ENCODE measurements around the gene EEFSEC. TPM values are rescaled to one million over a fixed set of nuclear protein-coding genes. Genes with fewer than 3 reads are reported as not detected.

The EEFSEC gene
- total RNA-seq, 1 experiment from 2014 or later = 14.6 TPM

DNA sequence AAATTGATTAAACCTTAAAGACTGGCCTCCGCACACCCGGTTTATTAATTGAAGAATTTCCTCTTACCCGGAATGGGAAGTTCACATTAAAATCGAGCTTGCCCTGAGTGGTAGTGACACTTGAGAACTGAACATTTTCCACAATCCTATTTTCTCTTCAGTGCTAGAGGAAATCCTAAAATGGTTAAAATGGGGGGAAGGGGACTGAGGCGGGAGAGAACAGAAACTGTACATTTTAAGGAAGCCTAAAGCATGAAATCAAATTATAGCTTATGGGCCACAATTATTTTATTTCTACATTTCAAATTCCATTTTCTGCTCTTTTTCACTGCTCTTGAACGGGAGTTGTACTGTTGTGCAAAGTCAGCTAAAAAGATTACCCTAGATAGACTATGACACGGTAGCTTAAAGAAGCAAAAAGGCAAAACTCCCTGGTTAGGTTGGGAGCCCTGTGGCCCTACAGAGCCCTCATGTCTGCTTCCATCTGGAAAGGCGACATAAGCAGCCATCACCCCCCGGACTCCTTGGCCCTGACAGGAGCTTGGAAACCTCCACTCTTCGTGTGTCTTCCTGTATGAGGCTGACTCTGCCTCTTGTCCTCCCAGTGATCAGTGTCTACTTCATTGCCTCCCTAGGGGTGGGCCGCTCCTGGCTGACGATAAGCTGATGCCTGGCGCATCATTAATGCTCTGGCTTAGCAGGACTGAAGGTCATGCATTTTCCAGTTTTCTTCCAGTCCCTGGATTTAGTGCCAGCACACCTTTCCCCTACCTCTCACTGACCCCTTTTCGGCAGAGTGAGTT lies 79.3 kb downstream of the EEFSEC start:
- no peak for DNase-seq (ENCODE audit: low spot score)
- in situ Hi-C loops (cut with HindIII; ENCODE audit: low sequenced_read_pairs) = no loop called here

DNA sequence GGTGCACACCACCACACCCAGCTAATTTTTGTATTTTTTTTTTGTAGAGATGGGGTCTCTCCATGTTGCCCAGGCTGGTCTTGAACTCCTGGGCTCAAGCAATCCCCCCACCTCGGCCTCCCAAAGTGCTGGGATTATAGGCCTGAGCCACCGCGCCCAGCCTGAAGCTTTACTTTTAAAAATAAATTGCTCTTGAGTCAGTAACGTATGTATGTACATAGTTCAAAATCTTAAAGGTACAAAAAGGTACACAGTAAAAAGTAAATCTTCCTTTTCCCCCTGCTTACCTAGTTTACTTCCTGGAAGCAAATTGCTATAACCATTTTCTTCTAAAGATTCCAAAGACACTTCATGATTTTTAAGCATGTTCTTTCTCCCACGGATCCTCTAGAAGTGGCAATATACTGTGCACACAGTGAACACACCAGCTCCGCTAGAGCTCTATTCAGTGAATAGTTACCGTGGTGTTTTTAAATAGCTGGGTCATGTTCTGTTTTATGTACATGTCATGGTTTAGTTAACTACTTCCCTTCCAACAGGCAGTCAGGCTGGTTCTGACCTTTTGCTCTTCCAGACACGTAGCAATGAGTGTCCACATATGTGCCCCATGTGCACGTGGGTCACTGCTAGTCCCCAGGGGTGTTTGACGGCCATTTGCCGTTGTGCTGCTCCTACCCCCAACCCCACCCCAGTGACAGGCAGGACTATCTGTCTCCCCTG lies 82.1 kb downstream of the EEFSEC start:
- no peak for DNase-seq (ENCODE audit: low spot score)
- in situ Hi-C loops (cut with HindIII; ENCODE audit: low sequenced_read_pairs) = no loop called here

DNA sequence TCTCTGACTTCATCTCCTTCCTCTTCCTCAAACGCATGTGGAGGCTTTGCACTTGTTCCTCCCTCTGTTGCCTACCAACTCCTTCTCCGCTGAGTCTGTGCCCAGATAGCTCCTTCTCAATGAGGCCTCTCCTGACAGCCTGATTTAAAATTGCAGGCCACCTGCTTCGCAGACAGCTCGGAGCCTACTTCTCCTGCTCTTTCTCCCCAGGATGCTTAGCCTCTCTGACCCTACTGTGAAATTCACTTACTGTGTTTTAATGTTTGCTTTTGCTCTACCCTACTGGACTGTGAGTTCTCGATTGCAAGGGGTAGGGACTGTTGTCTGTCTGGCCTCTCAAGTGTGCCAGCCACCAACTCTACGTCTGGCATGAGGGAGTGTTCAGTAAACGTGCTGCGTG lies 83.4 kb downstream of the EEFSEC start:
- DNase-seq (ENCODE audit: low spot score) = no peak
- in situ Hi-C loops (cut with HindIII; ENCODE audit: low sequenced_read_pairs) = no loop called here

DNA sequence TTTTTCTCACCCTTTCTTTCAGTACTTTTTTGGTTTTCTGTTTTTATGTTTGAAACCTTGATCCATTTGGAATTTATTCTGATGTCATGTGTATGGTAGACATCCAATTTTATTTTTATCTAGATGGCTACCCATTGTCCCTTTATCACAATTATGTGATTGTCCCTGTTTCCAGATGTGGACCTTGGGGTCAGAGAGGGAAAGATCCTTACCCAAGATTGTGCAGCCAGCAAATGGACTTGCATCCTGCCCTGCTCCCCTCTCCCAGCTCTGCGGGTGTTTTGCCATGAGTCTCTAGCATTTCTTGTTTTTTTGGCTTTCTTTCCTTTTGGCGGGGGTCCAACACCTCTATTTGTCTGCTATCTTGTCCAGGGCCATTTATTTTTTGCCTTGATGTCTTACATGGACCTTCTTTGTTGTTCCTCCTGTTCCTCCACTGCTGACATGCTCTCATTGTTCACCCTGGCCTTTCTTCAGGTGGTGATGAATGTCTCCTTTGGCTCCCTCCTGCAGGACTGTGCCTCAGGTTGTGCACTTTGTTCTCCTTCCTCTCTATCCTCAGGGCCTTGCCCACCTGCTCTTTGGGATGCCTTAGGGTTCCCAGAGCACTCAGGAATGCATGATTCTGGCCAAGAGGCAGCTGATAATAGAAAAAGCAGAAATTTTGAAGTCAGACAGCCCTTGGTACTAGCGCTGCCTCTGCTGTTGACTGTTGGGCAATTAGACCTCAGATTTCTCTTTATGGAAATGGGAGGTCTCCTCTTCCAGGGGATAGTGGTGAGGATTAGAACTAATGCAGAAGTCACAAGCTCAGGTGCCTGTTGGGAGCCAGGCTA lies 84.3 kb downstream of the EEFSEC start:
- no peak for DNase-seq (ENCODE audit: low spot score)
- in situ Hi-C loops (cut with HindIII; ENCODE audit: low sequenced_read_pairs) = no loop called here

DNA sequence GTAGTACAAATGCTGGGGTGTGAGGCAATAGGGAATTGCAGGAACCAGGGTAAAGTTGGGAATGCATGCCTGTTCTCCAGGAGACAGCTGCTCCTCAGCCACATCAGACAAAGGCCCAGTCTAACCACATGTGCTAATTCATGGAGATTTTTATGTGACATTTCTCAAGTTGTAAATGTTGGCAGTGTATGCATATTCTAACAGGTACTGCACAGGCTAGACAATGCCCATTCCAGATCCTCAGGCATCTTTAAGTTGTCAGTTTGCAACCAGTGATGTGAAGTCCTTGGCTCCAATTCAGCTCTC lies 84.9 kb downstream of the EEFSEC start:
- DNase-seq (ENCODE audit: low spot score) = no peak
- in situ Hi-C loops (cut with HindIII; ENCODE audit: low sequenced_read_pairs) = no loop called here

DNA sequence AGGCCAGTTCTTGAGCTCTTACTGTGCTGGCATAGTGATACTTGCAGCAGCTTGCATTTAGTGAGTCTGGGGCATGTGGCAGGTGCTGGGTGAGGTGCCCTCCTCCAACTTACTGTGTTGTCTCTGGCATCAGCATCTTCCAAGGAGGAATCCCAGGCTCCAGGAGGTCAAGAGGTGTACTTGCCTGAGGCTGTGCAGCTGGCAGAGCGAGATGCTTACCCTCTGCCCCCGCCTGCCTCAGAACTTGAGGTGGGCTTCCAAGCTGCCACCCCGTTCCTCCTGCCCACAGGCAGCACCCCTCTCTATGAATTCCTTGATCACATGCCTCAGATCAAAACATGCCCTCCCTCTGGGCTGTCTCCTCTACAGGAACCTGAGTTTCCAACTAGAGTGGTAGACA lies 86.0 kb downstream of the EEFSEC start:
- in situ Hi-C loops (cut with HindIII; ENCODE audit: low sequenced_read_pairs) = no loop called here

DNA sequence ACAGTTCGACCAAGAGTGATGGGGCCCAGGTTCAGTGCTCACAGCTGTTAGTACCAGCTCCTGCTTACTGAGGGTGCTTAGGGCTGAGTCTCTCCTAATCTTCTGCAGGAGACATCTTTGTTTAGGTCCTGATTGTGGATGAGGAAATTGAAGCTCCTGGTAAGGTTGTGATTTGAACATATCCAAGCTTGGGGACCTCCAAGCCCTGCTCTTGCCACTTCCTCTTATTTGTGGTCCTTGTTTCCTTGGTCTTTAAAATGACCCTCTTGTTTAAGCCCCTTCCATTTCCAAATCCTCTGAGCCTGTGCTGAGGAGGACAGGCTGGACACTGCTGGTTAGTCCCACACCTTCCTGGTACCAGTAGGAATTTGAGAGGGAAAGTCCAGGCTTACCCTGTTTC lies 87.0 kb downstream of the EEFSEC start:
- no peak for DNase-seq (ENCODE audit: low spot score)
- in situ Hi-C loops (cut with HindIII; ENCODE audit: low sequenced_read_pairs) = no loop called here

More for the DNA sequence above, 86.0 kb downstream of the EEFSEC start:
- DNase-seq (ENCODE audit: low spot score) = no peak

DNA sequence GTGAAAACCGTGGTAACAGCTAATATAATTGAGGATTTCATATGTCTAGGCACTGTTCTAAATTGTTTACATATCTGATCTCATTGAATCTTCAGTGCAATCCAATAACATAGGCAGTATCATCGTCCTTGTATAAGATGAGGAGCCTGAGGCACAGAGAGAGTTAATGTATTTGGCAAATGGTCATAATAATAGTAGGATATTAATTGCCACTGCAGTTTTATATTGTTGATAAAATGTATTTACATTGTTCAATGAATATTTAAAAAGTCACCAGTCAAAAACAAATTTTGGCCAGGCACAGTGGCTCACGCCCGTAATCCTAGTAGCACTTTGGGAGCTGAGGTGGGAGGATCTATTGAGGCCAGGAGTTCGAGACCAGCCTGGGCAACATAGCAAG lies 88.5 kb downstream of the EEFSEC start:
- in situ Hi-C loops (cut with HindIII; ENCODE audit: low sequenced_read_pairs) = no loop called here
- DNase-seq (ENCODE audit: low spot score) = no peak

DNA sequence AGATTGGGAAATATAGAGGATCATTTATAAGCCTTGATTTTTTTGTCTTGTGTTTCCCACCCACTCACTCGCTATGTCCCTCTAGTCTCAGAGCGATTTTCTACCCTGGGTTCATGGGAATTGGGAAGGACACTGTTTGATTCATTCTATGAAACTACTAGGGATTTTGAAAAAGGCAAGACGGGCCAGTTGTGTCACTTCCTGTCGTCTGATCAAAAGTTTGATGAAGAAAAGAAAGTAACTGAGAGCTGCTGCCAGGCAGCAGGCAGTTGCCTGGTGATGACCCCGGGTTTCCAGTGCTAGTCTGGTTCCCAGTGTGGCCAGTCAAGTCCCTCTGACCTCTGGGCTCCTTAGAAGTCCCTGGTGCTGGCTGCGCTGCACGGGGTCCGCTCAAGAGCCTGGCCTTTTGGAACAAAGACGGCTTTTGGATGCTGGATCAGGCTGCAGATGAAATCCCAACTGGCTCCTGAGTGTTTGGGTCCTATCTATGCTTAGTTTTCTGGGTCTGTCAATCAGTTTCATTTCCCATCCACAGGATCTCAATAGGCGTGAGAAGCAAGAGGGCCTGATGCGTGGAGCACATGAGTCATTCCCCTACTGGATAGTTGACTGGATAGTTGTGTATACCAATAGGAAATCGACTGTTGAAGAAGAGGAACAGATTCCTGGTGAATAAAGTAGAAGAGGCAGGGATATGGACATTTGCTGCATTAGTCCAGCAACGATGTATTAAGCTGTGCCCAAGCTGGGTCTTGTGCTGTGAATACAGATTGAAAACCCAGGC lies 89.7 kb downstream of the EEFSEC start:
- DNase-seq (ENCODE audit: low spot score) = no peak
- in situ Hi-C loops (cut with HindIII; ENCODE audit: low sequenced_read_pairs) = no loop called here

DNA sequence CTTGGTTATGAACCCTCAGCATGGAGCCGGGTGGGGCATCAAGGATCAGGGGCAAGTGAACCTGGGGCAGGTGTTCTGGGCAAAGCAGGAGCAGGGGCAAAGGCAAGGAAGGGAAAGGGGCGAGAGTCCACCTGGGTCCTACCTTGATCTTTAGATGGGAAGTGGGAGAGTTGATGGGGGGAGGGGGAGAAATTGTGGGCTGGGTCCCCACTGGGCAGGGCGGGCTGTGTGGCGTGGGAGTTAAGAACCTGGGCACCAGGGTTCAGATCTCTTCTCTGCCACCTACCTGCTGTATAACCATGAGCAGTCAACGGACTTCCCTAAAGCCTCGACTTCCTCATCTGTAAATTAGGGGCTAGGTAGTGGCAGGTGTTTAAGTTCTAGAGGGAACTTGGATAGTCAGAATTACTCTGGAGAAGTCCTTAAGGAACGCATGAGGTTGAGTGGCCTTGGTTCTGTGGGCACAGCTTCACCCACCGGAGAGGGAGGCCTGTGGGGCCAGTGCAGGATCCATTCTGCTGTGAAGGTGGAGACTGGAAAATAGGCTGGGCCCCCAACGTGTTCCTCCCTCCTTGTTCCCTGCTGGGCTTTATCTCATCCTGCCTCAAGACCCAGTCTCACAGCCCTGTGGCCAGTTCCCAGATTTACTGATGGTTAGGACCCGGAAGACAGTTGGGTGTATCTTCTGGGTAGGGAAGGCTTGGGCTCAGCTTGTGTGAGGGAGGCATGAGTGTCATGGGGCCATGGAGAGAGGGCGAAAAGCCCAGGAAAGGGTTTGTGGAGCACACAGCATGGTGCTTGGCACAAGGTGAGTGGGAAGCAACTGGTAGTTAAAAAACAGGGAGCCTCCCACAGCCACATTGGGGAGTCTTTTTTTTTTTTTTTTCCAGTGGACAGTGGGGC lies 90.6 kb downstream of the EEFSEC start:
- DNase-seq (ENCODE audit: low spot score) = no peak
- in situ Hi-C loops (cut with HindIII; ENCODE audit: low sequenced_read_pairs) = no loop called here

DNA sequence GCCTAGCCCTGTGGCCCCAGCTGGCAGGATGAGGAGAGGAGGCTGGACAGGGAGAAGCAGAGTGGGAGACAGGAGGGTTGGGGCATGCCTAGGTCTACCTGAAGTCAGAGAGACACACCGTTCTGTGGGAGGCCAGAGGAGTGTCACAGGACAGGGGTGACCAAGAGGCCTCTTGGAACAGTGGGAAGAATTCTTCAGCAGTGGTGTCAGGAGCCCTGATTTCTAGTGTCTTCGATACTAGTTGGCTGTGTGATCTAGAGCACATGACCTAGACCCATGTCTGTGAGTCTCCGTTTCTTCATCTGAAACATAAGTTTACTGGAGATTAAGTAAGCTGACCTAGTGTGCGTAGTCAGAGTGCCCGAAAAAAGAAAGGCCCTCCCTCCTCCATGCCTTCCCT lies 92.2 kb downstream of the EEFSEC start:
- DNase-seq (ENCODE audit: low spot score) = no peak
- in situ Hi-C loops (cut with HindIII; ENCODE audit: low sequenced_read_pairs) = no loop called here

DNA sequence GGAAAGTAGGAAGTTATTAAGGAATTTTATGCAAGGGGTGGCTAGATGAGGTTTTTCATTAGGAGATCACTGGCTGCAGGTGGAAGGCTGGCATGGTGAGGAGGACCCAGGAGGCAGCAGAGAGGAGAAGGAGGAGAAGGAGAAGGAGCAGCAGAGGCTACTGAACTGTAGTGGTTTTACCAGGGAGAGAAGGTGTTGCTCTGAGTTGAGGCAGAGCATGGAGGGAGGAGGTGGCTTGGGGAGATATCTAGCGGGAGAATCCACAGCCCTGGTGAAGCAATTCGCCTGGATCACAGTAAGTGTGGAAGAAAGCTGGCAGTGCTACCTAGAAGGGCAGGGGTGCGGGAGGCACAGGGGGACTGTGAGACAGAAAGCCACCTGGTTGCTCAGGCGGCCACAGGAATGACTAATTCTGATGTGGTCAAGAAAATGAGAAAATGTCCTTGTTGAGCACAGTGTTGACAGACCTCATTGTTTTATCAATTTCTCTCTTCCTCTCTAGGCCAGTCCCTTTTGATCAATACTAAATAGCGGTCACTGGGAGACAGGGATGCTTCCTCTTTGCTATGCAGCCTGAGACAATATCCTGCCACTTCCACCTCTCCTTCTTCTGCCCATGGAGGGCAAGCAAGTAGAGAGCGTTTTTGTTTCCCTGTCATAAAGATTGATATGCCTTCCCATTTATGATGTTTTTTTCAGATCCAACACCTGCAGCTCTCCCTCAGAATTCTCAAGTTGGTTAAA lies 94.6 kb downstream of the EEFSEC start:
- in situ Hi-C loops (cut with HindIII; ENCODE audit: low sequenced_read_pairs) = no loop called here
- no peak for DNase-seq (ENCODE audit: low spot score)

DNA sequence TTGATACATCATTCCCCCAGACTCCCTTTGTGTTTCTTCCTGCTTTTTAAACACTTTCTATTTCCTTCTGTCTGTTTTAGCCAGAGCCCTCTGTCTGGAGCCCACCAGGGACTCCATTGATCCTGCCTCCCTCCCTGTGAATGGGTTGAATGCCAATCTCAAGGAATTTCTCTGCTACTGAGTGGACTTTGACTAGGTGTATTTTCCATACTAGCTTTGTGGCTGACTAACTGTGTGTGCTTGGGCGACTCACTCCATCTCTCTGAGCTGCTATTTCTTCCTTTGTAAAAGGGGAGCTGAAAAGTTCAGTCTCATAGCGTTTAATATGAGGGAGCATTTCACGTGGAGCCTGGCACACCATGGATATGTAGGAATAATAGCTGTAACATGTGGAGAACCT lies 98.8 kb downstream of the EEFSEC start:
- no peak for DNase-seq (ENCODE audit: low spot score)
- in situ Hi-C loops (cut with HindIII; ENCODE audit: low sequenced_read_pairs) = no loop called here

DNA sequence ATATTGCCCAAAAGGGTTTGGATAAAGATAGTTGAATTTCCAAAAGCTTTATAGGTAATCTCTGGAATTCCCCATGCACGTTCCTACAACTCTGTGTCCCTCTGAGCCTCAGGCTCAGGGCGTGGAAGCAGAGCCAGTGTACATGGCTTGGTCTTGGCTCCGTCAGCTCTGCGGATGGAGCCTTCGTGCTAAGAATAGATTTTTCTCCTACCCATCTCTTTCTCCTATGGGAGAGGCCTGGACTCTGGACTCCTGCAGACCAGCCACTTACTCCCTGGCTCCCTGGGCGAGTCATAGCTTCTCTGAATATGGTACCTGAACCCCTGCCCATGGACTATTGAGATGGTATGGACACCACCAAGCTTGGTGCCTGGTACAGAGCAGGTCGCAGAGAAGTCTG lies 99.9 kb downstream of the EEFSEC start:
- in situ Hi-C loops (cut with HindIII; ENCODE audit: low sequenced_read_pairs) = no loop called here
- no peak for DNase-seq (ENCODE audit: low spot score)

DNA sequence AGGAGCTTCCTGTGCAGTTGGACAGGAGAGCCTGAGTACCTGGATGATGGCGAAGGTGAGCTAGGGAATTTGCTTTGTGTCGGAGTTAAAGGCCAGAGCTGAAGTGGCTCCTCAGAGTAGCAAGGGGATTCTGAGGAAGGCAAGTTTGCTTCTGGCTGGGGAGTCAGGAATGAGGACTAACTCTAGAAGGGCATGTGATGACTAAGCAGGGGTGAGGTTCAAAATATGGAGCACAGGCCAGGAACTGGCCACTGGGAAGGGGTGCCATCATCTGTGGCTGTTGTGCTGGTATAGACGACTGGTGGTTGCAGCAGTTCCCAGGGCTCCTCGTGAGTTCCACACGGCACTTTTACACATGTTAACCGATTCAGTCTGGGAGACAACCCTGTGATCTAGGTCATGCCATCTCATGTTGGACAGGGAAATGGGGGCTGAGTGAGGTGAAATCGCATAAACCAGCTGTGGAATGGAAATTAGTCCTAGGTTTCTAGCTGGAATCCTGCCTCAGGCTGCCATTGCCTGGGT lies 100.8 kb downstream of the EEFSEC start:
- in situ Hi-C loops (cut with HindIII; ENCODE audit: low sequenced_read_pairs) = no loop called here
- DNase-seq (ENCODE audit: low spot score) = no peak

DNA sequence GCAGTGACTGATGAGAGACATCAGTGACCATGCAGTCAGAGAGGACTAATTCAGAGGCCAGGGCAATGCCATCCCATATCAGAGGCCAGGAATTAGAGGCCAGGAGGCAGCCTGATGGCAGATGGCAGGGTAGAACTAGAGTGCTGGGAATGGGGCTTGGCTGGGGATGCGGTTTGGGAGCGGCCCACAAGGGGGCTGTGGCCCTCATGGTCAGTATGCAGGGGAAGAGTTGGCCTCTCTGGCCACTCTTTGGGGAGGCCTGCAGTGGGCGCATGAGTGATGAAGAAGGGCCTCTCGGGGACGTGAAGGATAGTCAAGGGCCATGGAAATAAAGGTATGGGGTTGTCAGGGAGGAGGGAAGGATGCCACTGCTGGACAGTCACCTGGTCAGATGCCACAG lies 101.7 kb downstream of the EEFSEC start:
- in situ Hi-C loops (cut with HindIII; ENCODE audit: low sequenced_read_pairs) = no loop called here
- no peak for DNase-seq (ENCODE audit: low spot score)

DNA sequence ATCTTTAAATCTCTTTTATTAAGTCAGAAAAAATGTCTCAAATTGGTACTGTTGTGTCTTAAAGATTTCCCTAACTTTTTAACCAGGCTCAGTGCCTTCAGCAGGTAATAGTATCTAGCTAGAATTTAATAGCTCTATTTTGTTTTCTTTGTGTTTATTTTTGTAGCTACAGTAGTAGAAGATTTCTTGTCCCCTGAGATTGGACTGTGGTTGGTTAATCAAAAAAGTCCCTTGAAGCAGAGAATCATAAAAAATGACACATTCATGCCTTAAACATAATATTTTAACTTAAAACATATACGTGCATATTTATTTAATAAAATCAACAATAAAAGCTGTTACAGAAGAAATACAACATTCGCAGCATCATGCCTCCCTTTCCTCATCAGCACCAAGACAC lies 102.8 kb downstream of the EEFSEC start:
- no peak for DNase-seq (ENCODE audit: low spot score)
- in situ Hi-C loops (cut with HindIII; ENCODE audit: low sequenced_read_pairs) = no loop called here

DNA sequence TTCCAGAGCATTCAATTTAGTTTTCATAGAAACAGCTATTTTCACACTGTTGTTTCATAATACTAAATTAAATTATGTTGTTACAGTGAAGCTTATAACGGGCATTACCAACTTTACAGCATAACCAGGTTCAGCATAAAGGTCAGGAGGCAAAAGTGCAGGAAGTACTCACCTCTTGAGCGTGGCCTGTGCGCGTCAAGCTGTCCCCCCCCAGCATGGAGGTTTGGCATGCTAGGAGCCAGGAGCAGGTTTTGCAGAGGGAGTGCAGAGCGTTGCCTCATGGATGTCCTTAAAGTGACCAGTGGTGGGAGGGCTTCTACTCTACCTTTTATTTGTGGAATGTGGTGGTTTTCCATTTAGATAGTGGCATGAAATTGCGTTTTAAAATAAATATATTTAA lies 104.4 kb downstream of the EEFSEC start:
- in situ Hi-C loops (cut with HindIII; ENCODE audit: low sequenced_read_pairs) = no loop called here
- no peak for DNase-seq (ENCODE audit: low spot score)
